ENCODE results near the gene KBTBD2. TPM values are rescaled to one million over a fixed set of nuclear protein-coding genes. Genes with fewer than 3 reads are reported as not detected.
"Not testable (repeated sequence)": the region's sequence is repeated elsewhere in the genome, so short reads cannot be mapped to it uniquely, and the experiment has no call there.

Gene KBTBD2
- total RNA-seq, 1 donor from 2014 or later = 36.8 TPM

DNA sequence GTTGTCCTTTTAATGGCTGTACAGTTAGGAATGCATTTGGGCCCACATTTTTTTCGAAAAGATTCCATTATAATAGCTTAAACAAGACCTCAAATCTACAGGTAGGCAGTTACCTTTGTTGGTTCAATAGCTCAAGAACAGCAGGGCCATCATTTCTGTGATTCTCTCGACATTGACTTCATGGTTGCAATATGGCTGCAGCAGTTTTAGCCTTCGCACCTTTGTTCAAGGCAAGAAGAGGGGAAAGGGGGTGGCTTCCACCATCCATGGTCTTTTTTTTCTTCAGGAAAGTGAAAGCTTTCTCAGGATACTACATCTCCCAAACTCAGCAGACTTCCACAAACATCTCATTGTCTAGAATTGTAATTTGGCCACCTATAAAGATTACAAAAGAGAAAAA lies 2.2 kb upstream of the KBTBD2 start:
- intact Hi-C loops (cut with micrococcal nuclease) = no loop called here

DNA sequence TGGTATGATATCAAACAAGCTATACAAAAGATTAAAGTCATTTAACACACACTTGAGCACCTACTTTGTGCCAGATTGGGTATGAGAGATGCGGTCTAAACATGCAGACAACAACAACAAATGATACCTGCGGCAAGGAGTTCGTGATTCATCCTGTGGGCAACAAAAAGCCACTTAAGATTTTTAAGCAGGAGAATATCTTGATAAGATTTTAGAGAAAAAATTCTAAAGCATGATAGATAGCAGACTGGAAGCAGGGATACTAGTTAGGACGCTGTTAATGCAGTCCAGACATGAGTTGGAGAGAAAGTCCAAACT lies 1.6 kb upstream of the KBTBD2 start:
- intact Hi-C loops (cut with micrococcal nuclease) = no loop called here

GRCh38 chr7:32892521-32893206 lies 1.1 kb upstream of the KBTBD2 start:
- intact Hi-C loops (cut with micrococcal nuclease) = loop anchor here (1.0 kb wide), 3 partner anchors 13 to 171 kb away; no protein-coding TSS in a partner anchor

GRCh38 chr7:32891800-32892520 lies 400 bp upstream of the KBTBD2 start:
- intact Hi-C loops (cut with micrococcal nuclease) = loop anchor here (1.0 to 2.0 kb wide), 5 partner anchors 13 to 171 kb away; no protein-coding TSS in a partner anchor

- intact Hi-C loops (cut with micrococcal nuclease) = loop anchor here (1.0 to 2.0 kb wide), 6 partner anchors 20 to 400 kb away; partner anchors contain the start of genes BBS9, LSM5 and RP9
Measured at GRCh38 chr7:32890793-32891042, 842 bp downstream of the KBTBD2 start.

DNA sequence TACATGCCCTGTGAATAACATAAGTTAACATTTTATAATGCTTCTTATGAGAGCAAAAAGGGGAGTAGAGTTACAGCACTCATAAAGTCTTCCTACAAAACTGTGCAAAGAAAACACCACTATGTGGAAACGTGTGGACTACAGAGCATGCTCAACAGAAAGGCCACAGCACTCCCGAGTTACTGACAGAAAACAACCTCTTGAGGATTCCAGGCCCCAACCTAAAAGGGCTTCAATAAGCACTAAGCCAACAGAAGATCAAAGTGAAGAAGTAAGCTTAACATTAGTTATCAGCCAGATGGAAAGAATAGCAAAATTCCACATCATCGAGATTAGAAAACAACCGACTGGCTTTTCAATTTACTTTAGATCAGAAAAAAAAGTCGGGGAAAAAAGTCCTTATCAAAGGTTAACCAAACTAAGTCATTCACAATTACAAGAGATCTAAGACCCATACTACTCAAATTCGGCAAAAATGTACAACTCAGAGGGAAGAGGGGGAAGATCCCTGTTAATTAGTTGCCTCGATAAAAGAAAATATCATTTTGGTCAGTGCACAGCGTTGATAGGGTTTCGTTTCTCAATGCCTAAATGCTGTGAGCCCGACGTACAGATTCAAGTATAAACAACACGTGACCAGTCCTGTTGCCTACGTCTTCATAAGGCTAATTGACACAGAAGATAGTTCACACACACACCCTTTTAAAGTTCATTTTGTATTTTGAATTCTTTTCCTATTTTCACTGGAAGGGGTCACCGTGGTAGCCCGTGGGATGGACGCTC lies 1.4 kb downstream of the KBTBD2 start:
- intact Hi-C loops (cut with micrococcal nuclease) = loop anchor here (1.0 to 2.0 kb wide), 6 partner anchors 19 to 400 kb away; partner anchors contain the start of genes BBS9, LSM5 and RP9

DNA sequence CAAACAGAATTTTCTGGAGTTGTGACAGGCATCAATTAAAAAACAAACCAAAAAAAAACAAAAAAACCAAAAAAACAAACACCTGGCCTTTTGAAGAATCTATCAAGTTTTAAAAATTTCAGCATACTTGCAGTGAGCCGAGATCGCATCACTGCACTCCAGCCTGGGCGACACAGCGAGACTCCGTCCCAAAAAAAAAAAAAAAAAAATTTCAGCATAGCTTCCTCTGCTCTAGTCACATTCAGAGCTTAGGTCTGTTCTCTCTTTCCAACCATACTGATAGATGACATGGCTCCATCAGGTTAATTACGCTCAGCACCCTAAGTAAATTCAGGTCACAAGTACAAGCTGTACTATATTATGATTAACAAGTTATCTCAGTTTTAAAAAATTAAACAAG lies 3.1 kb downstream of the KBTBD2 start:
- intact Hi-C loops (cut with micrococcal nuclease) = no loop called here

- intact Hi-C loops (cut with micrococcal nuclease) = no loop called here
Measured at GRCh38 chr7:32887395-32887794, 4.2 kb downstream of the KBTBD2 start.

- intact Hi-C loops (cut with micrococcal nuclease) = no loop called here
Measured at GRCh38 chr7:32881074-32881982, 10.2 kb downstream of the KBTBD2 start.

GRCh38 chr7:32879460-32879859 lies 12.1 kb downstream of the KBTBD2 start:
- intact Hi-C loops (cut with micrococcal nuclease) = no loop called here

- intact Hi-C loops (cut with micrococcal nuclease) = not testable (repeated sequence)
Measured at GRCh38 chr7:32878023-32878422, 13.5 kb downstream of the KBTBD2 start.

DNA sequence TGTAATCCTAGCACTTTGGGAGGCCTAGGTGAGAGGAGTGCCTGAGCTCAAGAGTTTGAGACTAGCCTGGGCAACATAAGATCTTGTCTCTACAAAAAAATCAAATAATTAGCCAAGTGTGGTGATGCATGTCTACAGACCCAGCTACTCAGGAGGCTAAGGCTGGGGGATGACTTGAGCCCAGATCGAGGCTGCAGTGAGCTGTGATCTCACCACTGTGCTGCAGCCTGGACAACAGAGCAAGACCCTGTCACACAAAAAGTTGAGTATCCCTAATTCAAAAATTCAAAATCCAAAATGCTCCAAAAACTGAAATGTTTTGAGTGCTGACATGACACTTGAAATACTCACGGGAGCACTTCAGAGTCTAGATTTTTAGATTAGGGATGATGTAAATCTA lies 19.1 kb downstream of the KBTBD2 start:
- intact Hi-C loops (cut with micrococcal nuclease) = no loop called here

DNA sequence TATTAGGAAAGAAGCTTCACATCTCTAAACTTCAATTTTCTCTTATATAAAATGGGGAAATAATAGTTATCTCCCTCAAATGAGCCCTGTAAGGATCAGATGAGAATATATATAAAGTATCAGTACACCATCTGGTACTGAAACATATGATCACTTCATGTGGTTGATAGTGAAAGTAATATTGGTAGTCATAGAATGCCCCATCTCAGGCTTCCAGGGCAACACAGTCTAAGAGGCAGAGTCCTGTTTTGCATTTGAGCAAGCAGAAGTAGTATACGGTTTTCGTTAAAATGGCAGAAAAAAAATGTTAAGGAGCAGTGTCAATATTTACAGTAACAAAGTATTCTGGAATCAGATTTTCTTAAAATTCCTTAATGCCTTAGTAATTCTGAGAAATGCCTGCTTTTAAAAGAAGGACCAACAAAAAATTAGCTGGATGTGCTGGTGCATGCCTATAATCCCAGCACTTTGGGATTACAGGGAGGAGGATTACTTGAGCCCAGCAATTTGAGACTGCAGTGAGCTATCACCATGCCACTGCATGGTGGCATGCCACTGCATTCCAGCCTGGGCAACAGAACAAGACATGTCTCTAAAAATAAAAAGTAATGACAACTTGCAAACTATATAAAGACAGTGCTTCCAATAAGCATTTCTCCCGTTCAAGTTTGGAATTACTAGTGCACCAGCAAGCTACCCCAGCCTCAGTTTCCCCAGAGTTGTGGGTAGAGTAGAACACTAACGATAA lies 19.8 kb downstream of the KBTBD2 start:
- intact Hi-C loops (cut with micrococcal nuclease) = loop anchor here (2.0 kb wide), 1 partner anchor 19 kb away; the partner anchor contains the start of gene KBTBD2

GRCh38 chr7:32870298-32870697 lies 21.3 kb downstream of the KBTBD2 start:
- intact Hi-C loops (cut with micrococcal nuclease) = loop anchor here (2.0 kb wide), 1 partner anchor 21 kb away; the partner anchor contains the start of gene KBTBD2

DNA sequence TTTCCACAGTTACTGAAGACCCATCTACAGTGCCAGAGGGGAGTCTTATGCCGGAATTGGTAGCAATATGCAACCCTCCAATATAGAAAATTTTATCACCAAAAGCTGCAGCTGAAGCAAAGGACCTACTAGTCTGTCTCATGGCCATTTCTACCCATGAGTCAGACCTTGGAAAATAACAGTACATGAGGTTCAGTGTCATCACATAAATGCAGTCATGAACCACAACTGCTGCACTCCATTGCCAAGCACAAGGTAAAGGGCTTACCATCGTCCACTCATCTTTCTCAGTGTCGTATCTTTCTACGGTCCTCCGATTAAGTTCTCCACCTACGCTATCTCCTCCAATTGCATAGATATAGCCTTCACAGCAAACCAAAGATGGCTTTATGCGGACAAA lies 21.8 kb downstream of the KBTBD2 start:
- intact Hi-C loops (cut with micrococcal nuclease) = loop anchor here (2.0 kb wide), 1 partner anchor 21 kb away; the partner anchor contains the start of gene KBTBD2

- intact Hi-C loops (cut with micrococcal nuclease) = no loop called here
Measured at GRCh38 chr7:32868116-32868515, 23.4 kb downstream of the KBTBD2 start.

DNA sequence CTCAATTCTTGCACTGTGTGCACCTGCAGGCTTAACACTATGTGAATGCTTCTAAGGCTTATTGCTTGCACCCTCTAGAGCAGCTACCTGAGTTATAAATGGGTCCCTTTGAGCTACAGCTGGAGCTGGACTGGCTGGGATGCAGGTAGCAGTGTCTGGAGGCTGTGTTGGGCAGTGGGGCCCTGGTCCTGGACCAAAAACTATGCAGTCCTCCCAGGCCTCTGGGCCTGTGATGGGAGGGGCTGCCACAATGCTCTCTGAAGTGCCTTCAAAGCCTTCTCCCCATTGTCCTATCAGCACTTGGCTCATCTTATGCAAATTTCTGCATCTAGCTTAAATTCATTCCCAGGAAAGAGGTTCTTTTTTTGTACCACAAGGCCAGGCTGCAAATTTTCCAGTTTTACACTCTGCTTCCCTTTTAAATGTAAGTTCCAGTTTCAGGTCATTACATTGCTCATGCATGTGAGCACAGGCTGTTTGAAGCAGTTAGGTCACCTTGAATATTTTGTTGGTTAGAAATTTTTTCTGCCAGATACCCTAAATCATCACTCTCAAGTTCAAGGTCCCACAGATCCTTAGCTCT lies 26.0 kb downstream of the KBTBD2 start:
- intact Hi-C loops (cut with micrococcal nuclease) = no loop called here

GRCh38 chr7:32863872-32864271 lies 27.7 kb downstream of the KBTBD2 start:
- intact Hi-C loops (cut with micrococcal nuclease) = not testable (repeated sequence)

DNA sequence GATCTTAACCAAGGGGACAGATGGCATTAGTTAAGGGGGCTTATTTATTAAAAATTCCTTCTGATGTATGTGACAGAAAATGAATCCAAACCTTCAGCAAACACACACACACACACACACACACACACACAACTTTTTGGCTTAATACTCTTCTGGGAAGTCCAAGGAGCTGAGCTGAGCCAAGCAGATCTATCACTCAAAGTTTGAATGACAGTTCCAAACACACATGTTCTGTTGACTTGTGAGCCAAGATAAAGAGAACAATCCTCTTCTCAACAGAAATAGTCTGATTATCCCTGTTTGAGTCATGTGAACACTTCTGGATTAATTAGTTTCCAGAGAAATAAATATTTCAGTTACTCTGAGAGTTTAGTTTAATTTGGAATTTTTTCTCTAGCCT lies 31.5 kb downstream of the KBTBD2 start:
- intact Hi-C loops (cut with micrococcal nuclease) = no loop called here

DNA sequence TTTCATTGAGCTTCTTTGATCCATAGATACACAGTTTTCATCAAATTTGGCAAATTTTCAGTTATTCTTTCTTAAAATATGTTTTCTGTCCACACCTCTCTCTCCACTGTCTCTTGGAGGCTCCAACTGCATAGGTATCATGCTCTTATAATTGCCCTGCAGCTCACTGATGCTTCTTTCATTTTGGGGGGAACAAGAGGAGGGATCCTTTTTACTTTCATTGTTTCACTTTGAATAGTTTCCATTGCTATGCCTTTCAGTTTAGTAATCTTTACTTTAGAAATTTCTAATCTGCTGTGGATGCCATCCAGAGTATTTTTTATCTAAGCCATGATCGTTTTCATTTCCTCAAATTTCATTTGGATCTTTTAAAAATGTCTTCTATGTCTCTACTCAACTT lies 32.9 kb downstream of the KBTBD2 start:
- intact Hi-C loops (cut with micrococcal nuclease) = no loop called here

Data from T-helper 2 cell treated with Interferon-gamma antibody and Interleukin-4, amounts not matched to agents 100 ng/mL and 5 ng/mL, for 36 hours (primary cell).